Adrenal gland (tissue), 5 donors: ENCODE measurements around the gene LCN10.

Experiments
- POLR2A ChIP-seq, 2 donors: fragments of 450-650 bp; IDR thresholded peaks; one replicate each; pipeline ENCODE4 v1.6.1; 2017; ENCODE audit warnings: antibody characterized with exemption in 2 of 2, mild to moderate bottlenecking in 2 of 2, moderate library complexity in 1 of 2
- TF ChIP-seq, protein P1 (sequence below), 6 experiments: fragments of 450-650 bp in 4 of 6; fragments of 200-600 bp in 2 of 6; sonication (generic) in 1 of 6; IDR thresholded peaks; 1 replicate in 5 of 6; 2 replicates in 1 of 6; pipeline versions ENCODE4 v1.5.1 to v1.8.0; 2016 to 2021; ENCODE audit warnings: antibody characterized with exemption in 6 of 6, mild to moderate bottlenecking in 2 of 6, moderate library complexity in 1 of 6
- donor health status: DM: no; HTN: no; CAD: no.

- TF ChIP-seq, protein P1, sequence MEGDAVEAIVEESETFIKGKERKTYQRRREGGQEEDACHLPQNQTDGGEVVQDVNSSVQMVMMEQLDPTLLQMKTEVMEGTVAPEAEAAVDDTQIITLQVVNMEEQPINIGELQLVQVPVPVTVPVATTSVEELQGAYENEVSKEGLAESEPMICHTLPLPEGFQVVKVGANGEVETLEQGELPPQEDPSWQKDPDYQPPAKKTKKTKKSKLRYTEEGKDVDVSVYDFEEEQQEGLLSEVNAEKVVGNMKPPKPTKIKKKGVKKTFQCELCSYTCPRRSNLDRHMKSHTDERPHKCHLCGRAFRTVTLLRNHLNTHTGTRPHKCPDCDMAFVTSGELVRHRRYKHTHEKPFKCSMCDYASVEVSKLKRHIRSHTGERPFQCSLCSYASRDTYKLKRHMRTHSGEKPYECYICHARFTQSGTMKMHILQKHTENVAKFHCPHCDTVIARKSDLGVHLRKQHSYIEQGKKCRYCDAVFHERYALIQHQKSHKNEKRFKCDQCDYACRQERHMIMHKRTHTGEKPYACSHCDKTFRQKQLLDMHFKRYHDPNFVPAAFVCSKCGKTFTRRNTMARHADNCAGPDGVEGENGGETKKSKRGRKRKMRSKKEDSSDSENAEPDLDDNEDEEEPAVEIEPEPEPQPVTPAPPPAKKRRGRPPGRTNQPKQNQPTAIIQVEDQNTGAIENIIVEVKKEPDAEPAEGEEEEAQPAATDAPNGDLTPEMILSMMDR (IDR thresholded peaks at IDR 0.05): no peak
- TF ChIP-seq POLR2A (IDR thresholded peaks at IDR 0.05): no peak
Observed at GRCh38 chr9:136709454-136710109, 33.2 kb downstream of the LCN10 start.
